Vagina (tissue), 2 donors: ENCODE results near the gene SCYGR3. TPM values are rescaled to one million over a fixed set of nuclear protein-coding genes. Genes with fewer than 3 reads are reported as not detected.

Source experiments
- DNase-seq, 2 donors: peaks; one replicate each; pipeline ENCODE4 v3.0.0-alpha.2; 2017; ENCODE audit errors: extremely low spot score in 2 of 2
- H3K27ac ChIP-seq: fragments of 200-600 bp; sonication (generic); one replicate; pipeline ENCODE4 v1.5.1; 2019
- H3K27me3 ChIP-seq: fragments of 200-600 bp; sonication (generic); one replicate; pipeline ENCODE4 v1.5.1; 2019
- H3K36me3 ChIP-seq, 2 donors: fragments of 200-600 bp; sonication (generic); one replicate each; pipeline ENCODE4 v1.5.1; 2017 to 2019
- H3K4me1 ChIP-seq: fragments of 200-600 bp; sonication (generic); one replicate; pipeline ENCODE4 v1.5.1; 2019
- H3K4me3 ChIP-seq, 2 donors: fragments of 200-600 bp; sonication (generic); 1 replicate in 1 of 2; 2 replicates in 1 of 2; pipeline ENCODE4 v1.5.1; 2016 to 2019
- H3K9me3 ChIP-seq: fragments of 200-600 bp; sonication (generic); one replicate; pipeline ENCODE4 v1.5.1; 2019
- CTCF ChIP-seq, 3 experiments: fragments of 450-650 bp in 2 of 3; fragments of 200-600 bp in 1 of 3; sonication (generic) in 1 of 3; IDR thresholded peaks; one replicate each; pipeline ENCODE4 v1.5.1; 2017 to 2019; ENCODE audit warnings: antibody characterized with exemption in 3 of 3, mild to moderate bottlenecking in 2 of 3, moderate library complexity in 2 of 3
- POLR2A ChIP-seq, 2 donors: fragments of 450-650 bp; IDR thresholded peaks; one replicate each; pipeline ENCODE4 v1.6.1; 2017; ENCODE audit warnings: antibody characterized with exemption in 2 of 2, mild to moderate bottlenecking in 2 of 2, moderate library complexity in 2 of 2
- POLR2AphosphoS5 ChIP-seq, 2 donors: sonication (generic); formaldehyde crosslinking; IDR thresholded peaks; one replicate each; pipeline ENCODE4 v1.9.0; 2017; ENCODE audit warnings: antibody characterized with exemption in 2 of 2, mild to moderate bottlenecking in 2 of 2, low read depth in 1 of 2; ENCODE audit not compliant: insufficient read depth in 1 of 2
- intact Hi-C: fragments of 100-400 bp; cut with DNase I; formaldehyde crosslinking; loops from one replicate; pipeline ENCODE4 v1.15.1; 2023
- total RNA-seq: library from RNA; depleted of rRNA; stranded (reverse); fragments of >200 nt; gene quantifications from one replicate; pipeline ENCODE4 v1.2.3, GENCODE V29; 2016

SCYGR3 gene
- total RNA-seq, 1 donor from 2014 or later = not detected

GRCh38 chr2:227615181-227615580 lies 541 bp upstream of the SCYGR3 start:
- DNase-seq = no peak
- Histone ChIP-seq H3K4me1 (no peaks in the 10 kb centered on the region), H3K4me3 (no peak overlapping the region), H3K36me3 (no peaks in the 10 kb centered on the region), H3K27me3 (no peaks in the 10 kb centered on the region), H3K9me3 (no peaks in the 10 kb centered on the region), H3K27ac (no peak overlapping the region)
- no peak for TF ChIP-seq POLR2A (IDR thresholded peaks at IDR 0.05)
- TF ChIP-seq CTCF (IDR thresholded peaks at IDR 0.05) = no peak
- TF ChIP-seq POLR2AphosphoS5 (IDR thresholded peaks at IDR 0.05; ENCODE audit: insufficient read depth in 1 of 2, low read depth in 1 of 2) = no peak
- intact Hi-C loops = no loop called here

- intact Hi-C loops = no loop called here
- Histone ChIP-seq H3K36me3 (no peaks in the 10 kb centered on the region), H3K27ac (no peak overlapping the region), H3K27me3 (no peaks in the 10 kb centered on the region), H3K4me1 (no peaks in the 10 kb centered on the region), H3K9me3 (no peaks in the 10 kb centered on the region), H3K4me3 (no peak overlapping the region)
- TF ChIP-seq CTCF (IDR thresholded peaks at IDR 0.05) (no peak), POLR2A (IDR thresholded peaks at IDR 0.05) (no peak), POLR2AphosphoS5 (IDR thresholded peaks at IDR 0.05; ENCODE audit: insufficient read depth in 1 of 2, low read depth in 1 of 2) (no peak)
- DNase-seq = no peak
Observed at GRCh38 chr2:227614246-227614645, 394 bp downstream of the SCYGR3 start.

DNA sequence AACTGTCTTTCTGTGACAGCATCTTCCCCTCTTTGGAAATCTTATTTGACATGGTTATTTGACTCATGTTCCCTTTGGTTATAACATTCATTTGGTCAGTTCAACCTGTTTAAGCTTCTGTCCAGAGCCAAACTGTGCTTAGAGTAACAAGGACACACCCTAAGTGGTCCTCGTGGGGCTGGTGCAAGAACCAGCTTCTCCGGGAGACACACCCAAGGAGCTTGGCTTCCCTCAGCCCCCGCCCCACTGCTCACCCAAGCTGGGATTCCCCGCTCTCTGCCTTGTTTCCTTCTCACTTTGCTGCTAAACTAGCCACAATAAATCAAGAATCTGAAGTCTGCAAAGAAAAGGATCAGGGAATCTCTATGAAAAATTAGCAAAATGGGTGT lies 1.4 kb downstream of the SCYGR3 start:
- no peak for DNase-seq
- no peak overlapping the region for H3K27ac ChIP-seq
- H3K4me1 ChIP-seq = no peaks in the 10 kb centered on the region
- intact Hi-C loops = no loop called here
- H3K4me3 ChIP-seq = no peak overlapping the region
- no peaks in the 10 kb centered on the region for H3K9me3 ChIP-seq
- no peaks in the 10 kb centered on the region for H3K27me3 ChIP-seq
- no peak for TF ChIP-seq POLR2A (IDR thresholded peaks at IDR 0.05)
- TF ChIP-seq CTCF (IDR thresholded peaks at IDR 0.05) = no peak
- no peaks in the 10 kb centered on the region for H3K36me3 ChIP-seq

DNA sequence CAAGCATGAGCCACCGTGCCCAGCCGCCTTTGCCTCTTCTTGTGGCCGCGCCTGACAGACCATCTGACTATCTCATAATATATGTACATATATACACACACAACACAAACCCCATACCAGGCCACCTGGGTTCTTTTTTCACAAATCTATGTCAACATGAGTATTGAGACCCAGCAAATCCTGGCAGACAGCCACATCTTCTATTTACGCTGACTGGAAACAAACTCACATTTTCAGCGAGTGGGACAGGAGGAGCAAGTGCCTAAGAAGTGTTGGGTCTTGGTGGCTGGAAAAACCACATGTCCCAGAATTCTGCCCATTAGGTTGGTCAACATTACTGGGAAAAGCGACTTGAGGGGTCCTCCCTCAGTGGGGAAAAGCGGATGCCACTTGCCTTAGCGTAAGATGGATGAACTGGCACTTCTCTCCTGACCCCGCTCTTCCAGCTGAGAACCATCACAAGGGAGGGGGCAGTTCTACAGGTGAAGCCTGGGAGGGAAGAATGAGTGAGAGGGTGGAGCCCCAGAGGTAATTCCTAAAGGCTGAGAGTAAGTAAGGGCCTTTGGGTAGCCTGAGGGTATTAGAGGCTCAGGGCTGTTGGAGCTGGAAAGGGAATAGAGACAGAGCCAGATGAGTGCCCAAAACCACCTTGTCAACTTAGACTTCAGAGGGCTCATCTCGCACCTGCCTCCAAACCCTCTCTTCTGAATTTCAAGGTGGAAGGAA lies 1.9 kb downstream of the SCYGR3 start:
- DNase-seq = no peak
- no peaks in the 10 kb centered on the region for H3K27me3 ChIP-seq
- H3K4me1 ChIP-seq = no peaks in the 10 kb centered on the region
- no peak overlapping the region for H3K27ac ChIP-seq
- TF ChIP-seq POLR2A (IDR thresholded peaks at IDR 0.05) (no peak), POLR2AphosphoS5 (IDR thresholded peaks at IDR 0.05; ENCODE audit: insufficient read depth in 1 of 2, low read depth in 1 of 2) (no peak)
- intact Hi-C loops = no loop called here
- H3K9me3 ChIP-seq = no peaks in the 10 kb centered on the region
- no peak overlapping the region for H3K4me3 ChIP-seq
- no peaks in the 10 kb centered on the region for H3K36me3 ChIP-seq

DNA sequence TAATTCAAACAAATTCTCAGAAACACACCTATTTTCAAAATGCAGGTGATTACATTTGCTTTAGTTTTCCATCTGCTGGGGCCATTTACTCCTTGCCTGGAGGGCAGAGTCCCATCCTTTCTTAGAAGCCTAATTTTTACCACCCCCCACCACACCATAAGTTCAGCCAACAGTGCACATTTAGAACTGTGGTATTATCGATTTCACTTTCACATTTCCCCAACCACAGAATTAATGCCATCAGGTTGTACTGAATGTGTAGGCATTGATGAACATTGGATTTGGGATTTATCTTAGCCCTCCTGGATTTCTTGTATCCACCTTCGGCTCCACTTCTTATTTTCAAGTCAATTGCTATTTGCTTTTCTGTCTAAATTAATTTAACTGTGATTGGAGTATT lies 4.5 kb downstream of the SCYGR3 start:
- no peak for DNase-seq
- TF ChIP-seq POLR2AphosphoS5 (IDR thresholded peaks at IDR 0.05; ENCODE audit: insufficient read depth in 1 of 2, low read depth in 1 of 2) (no peak), CTCF (IDR thresholded peaks at IDR 0.05) (no peak), POLR2A (IDR thresholded peaks at IDR 0.05) (no peak)
- H3K27me3 ChIP-seq = no peaks in the 10 kb centered on the region
- no peaks in the 10 kb centered on the region for H3K36me3 ChIP-seq
- H3K9me3 ChIP-seq = no peaks in the 10 kb centered on the region
- H3K4me1 ChIP-seq = no peaks in the 10 kb centered on the region
- no peak overlapping the region for H3K27ac ChIP-seq
- H3K4me3 ChIP-seq = no peak overlapping the region
- intact Hi-C loops = no loop called here
